HCT116 (cell line): Measurements from ENCODE around the gene FAM9A. TPM values are rescaled to one million over a fixed set of nuclear protein-coding genes. Genes with fewer than 3 reads are reported as not detected.

ENCODE experiments used
- ATAC-seq: fragments of 200-7000 bp; cut with Tn5 transposase; 2 replicates; pipeline ENCODE4 v1.9.1; 2020; ENCODE audit warnings: mild to moderate bottlenecking, moderate library complexity
- BruUV-seq: library from RNA; stranded (reverse); fragments of 400-500 nt; replicated peaks from 2 replicates; lab custom pipeline; 2021; lab: Mats Ljungman, UMichigan
- CTCF ChIA-PET: fragments of 300-600 bp; sonication (Branson Sonifier 250); formaldehyde crosslinking; loops from one replicate; lab custom pipeline; 2021; ENCODE audit warnings: antibody characterized with exemption; lab: Charles Lee
- POLR2A ChIA-PET: fragments of 300-600, 350-600 bp; sonication (Branson Sonifier 250); formaldehyde crosslinking; loops from one replicate; lab custom pipeline; 2021; ENCODE audit warnings: antibody characterized with exemption; lab: Charles Lee
- RAD21 ChIA-PET, 2 experiments: fragments of 300-600 bp; sonication (Branson Sonifier 250); formaldehyde crosslinking; loops; one replicate each; lab custom pipeline; 2023; ENCODE audit warnings: low total read pairs in 2 of 2; ENCODE audit not compliant: uncharacterized antibody in 2 of 2, unreplicated experiment in 2 of 2, low non-redundant PET in 1 of 2; lab: Charles Lee
- DNase-seq: peaks from one replicate; pipeline ENCODE4 v3.0.0-alpha.2; 2010; ENCODE audit warnings: low read depth, low spot score
- H2AFZ ChIP-seq: fragments of 200-600 bp; shearing (Covaris generic), sonication (generic); 2 replicates; pipeline ENCODE4 v1.6.1; 2017; ENCODE audit warnings: low read depth, mixed run types, mixed read lengths, antibody characterized with exemption, low read length; ENCODE audit not compliant: poor library complexity, severe bottlenecking
- H3K27ac ChIP-seq: 2 replicates; pipeline ENCODE4 v1.5.1; 2012; ENCODE audit warnings: low read depth, low read length
- H3K27me3 ChIP-seq: fragments of 200-600 bp; sonication (generic); 2 replicates; pipeline ENCODE4 v1.6.1; 2016; ENCODE audit warnings: mixed run types, low read length, mixed read lengths; ENCODE audit not compliant: insufficient read depth
- H3K36me3 ChIP-seq, 2 experiments: fragments of 200-500 bp in 1 of 2; fragments of 200-600 bp in 1 of 2; sonication (Bioruptor generic) in 1 of 2; sonication (generic) in 1 of 2; 2 replicates each; pipeline versions ENCODE4 v1.5.1 to v1.6.1; 2014 to 2016; ENCODE audit warnings: low read length in 2 of 2, inconsistent platforms in 1 of 2, mixed read lengths in 1 of 2, mixed run types in 1 of 2; ENCODE audit not compliant: insufficient read depth in 2 of 2, control insufficient read depth in 1 of 2
- H3K4me1 ChIP-seq, 2 experiments: fragments of 200-600 bp in 1 of 2; sonication (generic) in 1 of 2; 2 replicates each; pipeline versions ENCODE4 v1.5.1 to v1.6.1; 2012 to 2017; ENCODE audit warnings: low read length in 2 of 2, inconsistent platforms in 1 of 2, mild to moderate bottlenecking in 1 of 2, mixed read lengths in 1 of 2, mixed run types in 1 of 2, moderate library complexity in 1 of 2; ENCODE audit not compliant: insufficient read depth in 2 of 2, control insufficient read depth in 1 of 2
- H3K4me2 ChIP-seq: fragments of 200-600 bp; sonication (generic); 2 replicates; pipeline ENCODE4 v1.6.1; 2017; ENCODE audit warnings: mixed run types, low read length, mixed read lengths
- H3K4me3 ChIP-seq, 2 experiments: fragments of 200-600 bp in 1 of 2; sonication (generic) in 1 of 2; replicated peaks in 1 of 2; 2 replicates each; pipeline ENCODE4 v1.5.1; 2011 to 2016; ENCODE audit warnings: low read length in 2 of 2, control low read depth in 1 of 2, low read depth in 1 of 2, mild to moderate bottlenecking in 1 of 2, mixed read lengths in 1 of 2, mixed run types in 1 of 2
- H3K79me2 ChIP-seq: fragments of 200-600 bp; sonication (generic); 2 replicates; pipeline ENCODE4 v1.6.1; 2017; ENCODE audit warnings: mild to moderate bottlenecking, mixed run types, low read length, moderate library complexity, mixed read lengths; ENCODE audit not compliant: insufficient read depth
- H3K9ac ChIP-seq: fragments of 200-600 bp; sonication (generic); 2 replicates; pipeline ENCODE4 v1.6.1; 2016; ENCODE audit warnings: low read length, mixed read lengths
- H3K9me2 ChIP-seq: fragments of 200-600 bp; sonication (generic), shearing (Covaris generic); 2 replicates; pipeline ENCODE4 v1.6.1; 2017; ENCODE audit warnings: mixed run types, mild to moderate bottlenecking, moderate library complexity; ENCODE audit not compliant: insufficient read depth
- H3K9me3 ChIP-seq, 2 experiments: fragments of 200-500 bp in 1 of 2; fragments of 200-600 bp in 1 of 2; sonication (Bioruptor generic) in 1 of 2; sonication (generic) in 1 of 2; 2 replicates each; pipeline ENCODE4 v1.6.1; 2014 to 2017; ENCODE audit warnings: low read length in 2 of 2, mixed read lengths in 2 of 2, inconsistent platforms in 1 of 2, low read depth in 1 of 2, mild to moderate bottlenecking in 1 of 2, mixed run types in 1 of 2, moderate library complexity in 1 of 2; ENCODE audit not compliant: control insufficient read depth in 1 of 2, insufficient read depth in 1 of 2
- H4K20me1 ChIP-seq: fragments of 200-600 bp; sonication (generic), shearing (Covaris generic); 2 replicates; pipeline ENCODE4 v1.6.1; 2017; ENCODE audit warnings: mixed run types, mild to moderate bottlenecking, moderate library complexity; ENCODE audit not compliant: insufficient read depth
- CBX3 ChIP-seq: IDR thresholded peaks from 2 replicates; pipeline ENCODE4 v1.6.1; 2012; ENCODE audit warnings: low read depth
- EGR1 ChIP-seq: IDR thresholded peaks from 2 replicates; pipeline ENCODE4 v1.6.1; 2012; ENCODE audit warnings: low read depth
- EZH2 ChIP-seq: fragments of 200-600 bp; sonication (generic); IDR thresholded peaks from 2 replicates; pipeline ENCODE4 v1.6.1; 2017; ENCODE audit warnings: antibody characterized with exemption, mixed run types
- EZH2phosphoT487 ChIP-seq: fragments of 200-600 bp; IDR thresholded peaks from 2 replicates; pipeline ENCODE4 v1.6.1; 2018; ENCODE audit warnings: antibody characterized with exemption, borderline replicate concordance
- JUND ChIP-seq: IDR thresholded peaks from 2 replicates; pipeline ENCODE4 v1.6.1; 2012
- MAX ChIP-seq: IDR thresholded peaks from 2 replicates; pipeline ENCODE4 v1.6.1; 2012
- POLR2A ChIP-seq: IDR thresholded peaks from 2 replicates; pipeline ENCODE4 v1.7.0; 2011; ENCODE audit warnings: borderline replicate concordance; ENCODE audit not compliant: insufficient read depth, insufficient read length; ENCODE audit errors: extremely low read depth
- POLR2AphosphoS5 ChIP-seq: IDR thresholded peaks from 2 replicates; pipeline ENCODE4 v1.6.1; 2011; ENCODE audit warnings: mild to moderate bottlenecking, low read depth, low read length, moderate library complexity
- RAD21 ChIP-seq: IDR thresholded peaks from 2 replicates; pipeline ENCODE4 v1.6.1; 2012; ENCODE audit warnings: low read depth, mild to moderate bottlenecking
- REST ChIP-seq: IDR thresholded peaks from 2 replicates; pipeline ENCODE4 v1.6.1; 2012; ENCODE audit warnings: low read depth
- SIN3A ChIP-seq: IDR thresholded peaks from 2 replicates; pipeline ENCODE4 v1.6.1; 2012; ENCODE audit warnings: low read depth
- SP1 ChIP-seq: IDR thresholded peaks from 2 replicates; pipeline ENCODE4 v1.6.1; 2012; ENCODE audit warnings: low read depth
- TCF7L2 ChIP-seq: IDR thresholded peaks from 2 replicates; pipeline ENCODE4 v1.7.0; 2011; ENCODE audit warnings: borderline replicate concordance, inconsistent platforms; ENCODE audit not compliant: insufficient read depth, insufficient read length; ENCODE audit errors: extremely low read depth
- YY1 ChIP-seq: IDR thresholded peaks from 2 replicates; pipeline ENCODE4 v1.6.1; 2011; ENCODE audit warnings: low read length, low read depth, moderate library complexity, mild to moderate bottlenecking; ENCODE audit not compliant: insufficient replicate concordance; ENCODE audit errors: extremely low read depth
- ZNF274 ChIP-seq: fragments of 200-500 bp; sonication (Bioruptor generic); IDR thresholded peaks from 2 replicates; pipeline ENCODE4 v1.6.1; 2014; ENCODE audit warnings: mild to moderate bottlenecking, low read depth, low read length, inconsistent platforms
- intact Hi-C: fragments of 100-400 bp; cut with micrococcal nuclease; formaldehyde crosslinking; loops from 2 replicates; pipeline ENCODE4 v1.10.0; 2022
- total RNA-seq: library from RNA; stranded (reverse); gene quantifications from one replicate; pipeline ENCODE4 v1.2.1, GENCODE V29; 2021; ENCODE audit not compliant: unreplicated experiment
- TF ChIP-seq, protein P1 (sequence below): IDR thresholded peaks from 2 replicates; pipeline ENCODE4 v1.6.1; 2012
- TF ChIP-seq, protein P2 (sequence below): IDR thresholded peaks from 2 replicates; pipeline ENCODE4 v1.6.1; 2011; ENCODE audit warnings: mild to moderate bottlenecking, low read length, moderate library complexity; ENCODE audit not compliant: insufficient replicate concordance; ENCODE audit errors: extremely low read depth

FAM9A gene
- total RNA-seq, 1 experiment from 2014 or later: not detected

DNA sequence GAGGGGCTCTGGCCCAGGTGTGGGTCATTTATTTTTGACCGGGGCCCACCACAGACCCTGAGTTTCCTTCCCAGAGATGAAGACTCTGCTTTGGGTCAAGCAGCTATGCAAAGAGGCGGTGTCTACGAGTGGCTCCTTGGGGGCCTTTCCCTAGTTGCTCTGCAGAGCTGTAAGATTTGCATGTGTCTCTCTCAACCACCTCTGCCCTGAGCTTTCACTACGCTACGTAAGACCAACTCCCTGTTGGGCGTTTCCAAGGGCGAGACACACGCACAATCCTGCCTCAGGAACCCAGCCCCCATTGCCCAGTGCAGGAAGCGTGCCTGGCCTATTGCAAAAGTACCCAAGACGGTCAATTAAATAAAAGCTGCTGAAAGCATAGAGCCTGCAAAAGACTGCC lies 59.2 kb downstream of the FAM9A start:
- Histone ChIP-seq H3K79me2 (no peaks in the 10 kb centered on the region), H4K20me1 (no peaks in the 10 kb centered on the region), H3K27ac (no peak overlapping the region), H3K9me2 (no peaks in the 10 kb centered on the region), H3K9me3 (no peaks in the 10 kb centered on the region), H3K4me2 (no peak overlapping the region), H3K4me1 (no peaks in the 10 kb centered on the region), H3K36me3 (no peaks in the 10 kb centered on the region), H2AFZ (no peak overlapping the region), H3K9ac (no peak overlapping the region), H3K27me3 (no peaks in the 10 kb centered on the region), H3K4me3 (no peak overlapping the region)
- TF ChIP-seq EZH2 (no peak), SP1 (no peak), POLR2AphosphoS5 (no peak), POLR2A (no peak), RAD21 (no peak), SIN3A (no peak), JUND (no peak), YY1 (no peak), TCF7L2 (no peak), REST (no peak), MAX (no peak), EZH2phosphoT487 (no peak), CBX3 (no peak), ZNF274 (no peak), EGR1 (no peak)
- TF ChIP-seq, protein P1, sequence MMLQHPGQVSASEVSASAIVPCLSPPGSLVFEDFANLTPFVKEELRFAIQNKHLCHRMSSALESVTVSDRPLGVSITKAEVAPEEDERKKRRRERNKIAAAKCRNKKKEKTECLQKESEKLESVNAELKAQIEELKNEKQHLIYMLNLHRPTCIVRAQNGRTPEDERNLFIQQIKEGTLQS: no peak
- TF ChIP-seq, protein P2, sequence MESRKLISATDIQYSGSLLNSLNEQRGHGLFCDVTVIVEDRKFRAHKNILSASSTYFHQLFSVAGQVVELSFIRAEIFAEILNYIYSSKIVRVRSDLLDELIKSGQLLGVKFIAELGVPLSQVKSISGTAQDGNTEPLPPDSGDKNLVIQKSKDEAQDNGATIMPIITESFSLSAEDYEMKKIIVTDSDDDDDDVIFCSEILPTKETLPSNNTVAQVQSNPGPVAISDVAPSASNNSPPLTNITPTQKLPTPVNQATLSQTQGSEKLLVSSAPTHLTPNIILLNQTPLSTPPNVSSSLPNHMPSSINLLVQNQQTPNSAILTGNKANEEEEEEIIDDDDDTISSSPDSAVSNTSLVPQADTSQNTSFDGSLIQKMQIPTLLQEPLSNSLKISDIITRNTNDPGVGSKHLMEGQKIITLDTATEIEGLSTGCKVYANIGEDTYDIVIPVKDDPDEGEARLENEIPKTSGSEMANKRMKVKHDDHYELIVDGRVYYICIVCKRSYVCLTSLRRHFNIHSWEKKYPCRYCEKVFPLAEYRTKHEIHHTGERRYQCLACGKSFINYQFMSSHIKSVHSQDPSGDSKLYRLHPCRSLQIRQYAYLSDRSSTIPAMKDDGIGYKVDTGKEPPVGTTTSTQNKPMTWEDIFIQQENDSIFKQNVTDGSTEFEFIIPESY: no peak
- intact Hi-C loops: loop anchor here (10.0 kb wide), 1 partner anchor 1143 kb away; no protein-coding TSS in a partner anchor
- CTCF ChIA-PET: no interaction called here
- ATAC-seq: no peak
- RAD21 ChIA-PET: no interaction called here
- DNase-seq: no peak
- POLR2A ChIA-PET: no interaction called here
- no TSS peak for BruUV-seq
